ENCODE data around the gene MFNG. TPM values are rescaled to one million over a fixed set of nuclear protein-coding genes. Genes with fewer than 3 reads are reported as not detected.

Gene MFNG
- total and polyA plus RNA-seq, 3 donors from 2014 or later = 7.5 to 8.2 (median 8.1) TPM

- Histone ChIP-seq H3K27ac (no peak overlapping the region), H3K27me3 (no peaks in the 10 kb centered on the region), H3K4me3 (no peak overlapping the region), H3K36me3 (ENCODE audit: low read depth, missing control alignments) (no peaks in the 10 kb centered on the region), H3K4me1 (peaks cover 52% of the 10 kb centered on the region), H3K9me3 (no peaks in the 10 kb centered on the region)
- TF ChIP-seq CTCF (IDR thresholded peaks at IDR 0.05) (no peak), POLR2A (IDR thresholded peaks at IDR 0.05) (no peak)
- WGBS, 2 donors = 65 to 73% methylated on average over 4 to 16 of the region's 16 CpGs
- no peak for DNase-seq
- intact Hi-C loops (cut with DNase I; ENCODE audit: low total_unique reads) = no loop called here
Measured at GRCh38 chr22:37502342-37503182, 16.4 kb upstream of the MFNG start.

GRCh38 chr22:37501610-37502341, 15.6 kb upstream of the MFNG start:
- peaks cover 52% of the 10 kb centered on the region for H3K4me1 ChIP-seq
- peak; percentile 93 for DNase-seq
- H3K27ac ChIP-seq = peak overlapping the region in 1 of 2 donors; percentile 6
- WGBS, 2 donors = 25 to 33% methylated on average over 12 to 14 of the region's 14 CpGs
- no peaks in the 10 kb centered on the region for H3K27me3 ChIP-seq
- no peak for TF ChIP-seq CTCF (IDR thresholded peaks at IDR 0.05)
- no peak for TF ChIP-seq POLR2A (IDR thresholded peaks at IDR 0.05)
- intact Hi-C loops (cut with DNase I; ENCODE audit: low total_unique reads) = no loop called here
- no peak overlapping the region for H3K4me3 ChIP-seq
- H3K36me3 ChIP-seq (ENCODE audit: low read depth, missing control alignments) = no peaks in the 10 kb centered on the region
- no peaks in the 10 kb centered on the region for H3K9me3 ChIP-seq

GRCh38 chr22:37500745-37501609, 14.8 kb upstream of the MFNG start:
- WGBS, 2 donors = 35 to 76% methylated on average over 10 to 24 of the region's 24 CpGs
- TF ChIP-seq CTCF (IDR thresholded peaks at IDR 0.05) = no peak
- no peak for TF ChIP-seq POLR2A (IDR thresholded peaks at IDR 0.05)
- H3K27me3 ChIP-seq = no peaks in the 10 kb centered on the region
- H3K4me1 ChIP-seq = peaks cover 52% of the 10 kb centered on the region
- no peak for DNase-seq
- no peaks in the 10 kb centered on the region for H3K36me3 ChIP-seq (ENCODE audit: low read depth, missing control alignments)
- intact Hi-C loops (cut with DNase I; ENCODE audit: low total_unique reads) = no loop called here
- peak overlapping the region; percentile 6 to 33 for H3K27ac ChIP-seq
- H3K9me3 ChIP-seq = no peaks in the 10 kb centered on the region
- H3K4me3 ChIP-seq = no peak overlapping the region

- no peaks in the 10 kb centered on the region for H3K9me3 ChIP-seq
- H3K27me3 ChIP-seq = no peaks in the 10 kb centered on the region
- TF ChIP-seq CTCF (IDR thresholded peaks at IDR 0.05) = no peak
- intact Hi-C loops (cut with DNase I; ENCODE audit: low total_unique reads) = no loop called here
- H3K4me1 ChIP-seq = peaks cover 52% of the 10 kb centered on the region
- H3K4me3 ChIP-seq = no peak overlapping the region
- no peaks in the 10 kb centered on the region for H3K36me3 ChIP-seq (ENCODE audit: low read depth, missing control alignments)
- no peak for DNase-seq
- H3K27ac ChIP-seq = peak overlapping the region; percentile 53 to 67
- 82 to 87% methylated on average over 11 to 13 of the region's 13 CpGs for WGBS, 2 donors
Measured at GRCh38 chr22:37499789-37500540, 13.8 kb upstream of the MFNG start.
